Measurements from ENCODE around the gene GPR162.

GRCh38 chr12:6837370-6838060 lies 15.9 kb downstream of the GPR162 start:
- no peak for TF ChIP-seq CTCF (IDR thresholded peaks at IDR 0.05)
- TF ChIP-seq EP300 (IDR thresholded peaks at IDR 0.05), result no peak

Data from suprapubic skin (tissue), 3 donors.